H9 (cell line): ENCODE results near the gene PKD2L1. TPM values are rescaled to one million over a fixed set of nuclear protein-coding genes. Genes with fewer than 3 reads are reported as not detected.
"Not testable (repeated sequence)": the region's sequence is repeated elsewhere in the genome, so short reads cannot be mapped to it uniquely, and the experiment has no call there.

Source experiments
- DNase-seq: peaks from one replicate; pipeline ENCODE4 v3.0.0-alpha.2; 2017
- H2AFZ ChIP-seq: one replicate; pipeline ENCODE4 v1.6.1; 2013; ENCODE audit warnings: mild to moderate bottlenecking, low read length, control low read depth, moderate library complexity
- H2AK5ac ChIP-seq: 2 replicates; pipeline ENCODE4 v1.6.1; 2013; ENCODE audit warnings: low read length, control low read depth, mixed read lengths; ENCODE audit not compliant: insufficient read length
- H2BK120ac ChIP-seq: one replicate; pipeline ENCODE4 v1.6.1; 2013; ENCODE audit warnings: low read depth, mild to moderate bottlenecking, low read length, control low read depth, inconsistent platforms; ENCODE audit not compliant: poor library complexity, severe bottlenecking
- H2BK12ac ChIP-seq: 2 replicates; pipeline ENCODE4 v1.6.1; 2013; ENCODE audit warnings: low read length, control low read depth, mixed read lengths, low read depth; ENCODE audit not compliant: insufficient read length
- H2BK15ac ChIP-seq: 2 replicates; pipeline ENCODE4 v1.6.1; 2013; ENCODE audit warnings: low read depth, low read length, control low read depth
- H2BK20ac ChIP-seq: one replicate; pipeline ENCODE4 v1.6.1; 2013; ENCODE audit warnings: low read depth, mild to moderate bottlenecking, low read length, control low read depth, inconsistent platforms; ENCODE audit not compliant: poor library complexity, severe bottlenecking
- H2BK5ac ChIP-seq: 2 replicates; pipeline ENCODE4 v1.6.1; 2013; ENCODE audit warnings: low read length, control low read depth, mixed read lengths; ENCODE audit not compliant: insufficient read length
- H3K14ac ChIP-seq: 2 replicates; pipeline ENCODE4 v1.6.1; 2013; ENCODE audit warnings: low read length, control low read depth; ENCODE audit not compliant: insufficient read depth
- H3K18ac ChIP-seq: 2 replicates; pipeline ENCODE4 v1.6.1; 2013; ENCODE audit warnings: low read depth, mild to moderate bottlenecking, mixed read lengths, low read length, control low read depth; ENCODE audit not compliant: insufficient read length
- H3K23ac ChIP-seq: 2 replicates; pipeline ENCODE4 v1.6.1; 2013; ENCODE audit warnings: low read length, control low read depth, mixed read lengths, low read depth; ENCODE audit not compliant: insufficient read length
- H3K23me2 ChIP-seq: 2 replicates; pipeline ENCODE4 v1.6.1; 2013; ENCODE audit warnings: low read depth, mild to moderate bottlenecking, mixed read lengths, low read length, control low read depth; ENCODE audit not compliant: insufficient read length, poor library complexity, severe bottlenecking
- H3K27ac ChIP-seq: 2 replicates; pipeline ENCODE4 v1.5.1; 2013; ENCODE audit warnings: low read length, control low read depth, mixed read lengths, low read depth; ENCODE audit not compliant: insufficient read length
- H3K27me3 ChIP-seq: 2 replicates; pipeline ENCODE4 v1.6.1; 2013; ENCODE audit warnings: low read length, control low read depth, inconsistent platforms; ENCODE audit not compliant: insufficient read depth
- H3K4ac ChIP-seq: 2 replicates; pipeline ENCODE4 v1.6.1; 2013; ENCODE audit warnings: low read depth, mild to moderate bottlenecking, control low read depth, inconsistent platforms, low read length, moderate library complexity
- H3K4me1 ChIP-seq: 2 replicates; pipeline ENCODE4 v1.6.1; 2013; ENCODE audit warnings: low read length, control low read depth, inconsistent platforms; ENCODE audit not compliant: insufficient read depth
- H3K4me2 ChIP-seq: 2 replicates; pipeline ENCODE4 v1.6.1; 2013; ENCODE audit warnings: low read length, control low read depth, mixed read lengths; ENCODE audit not compliant: insufficient read length, insufficient read depth
- H3K56ac ChIP-seq: 2 replicates; pipeline ENCODE4 v1.6.1; 2013; ENCODE audit warnings: low read depth, mild to moderate bottlenecking, mixed read lengths, low read length, control low read depth; ENCODE audit not compliant: insufficient read length
- H3K79me1 ChIP-seq: 2 replicates; pipeline ENCODE4 v1.6.1; 2013; ENCODE audit warnings: low read depth, mild to moderate bottlenecking, moderate library complexity, low read length, control low read depth, inconsistent platforms; ENCODE audit not compliant: insufficient read depth, poor library complexity, severe bottlenecking
- H3K79me2 ChIP-seq: 2 replicates; pipeline ENCODE4 v1.6.1; 2013; ENCODE audit warnings: low read length, control low read depth, inconsistent platforms; ENCODE audit not compliant: insufficient read depth
- H3K9ac ChIP-seq: 2 replicates; pipeline ENCODE4 v1.6.1; 2013; ENCODE audit warnings: low read length, control low read depth, mixed read lengths; ENCODE audit not compliant: insufficient read length; ENCODE audit errors: extremely low read depth
- H3K9me3 ChIP-seq: one replicate; pipeline ENCODE4 v1.6.1; 2013; ENCODE audit warnings: low read depth, low read length, inconsistent platforms; ENCODE audit not compliant: control insufficient read depth
- H3T11ph ChIP-seq: one replicate; pipeline ENCODE4 v1.6.1; 2013; ENCODE audit warnings: mild to moderate bottlenecking, low read length, control low read depth, inconsistent platforms
- H4K20me1 ChIP-seq: one replicate; pipeline ENCODE4 v1.6.1; 2013; ENCODE audit not compliant: control insufficient read depth, insufficient read length, insufficient read depth
- H4K5ac ChIP-seq: 2 replicates; pipeline ENCODE4 v1.6.1; 2013; ENCODE audit warnings: low read depth, mild to moderate bottlenecking, mixed read lengths, low read length, control low read depth; ENCODE audit not compliant: insufficient read length
- H4K8ac ChIP-seq: replicated peaks from 2 replicates; pipeline ENCODE4 v1.6.1; 2013; ENCODE audit warnings: low read length, control low read depth, mixed read lengths, low read depth; ENCODE audit not compliant: insufficient read length
- H4K91ac ChIP-seq: 2 replicates; pipeline ENCODE4 v1.6.1; 2013; ENCODE audit warnings: low read depth, mild to moderate bottlenecking, moderate library complexity, mixed read lengths, low read length, control low read depth; ENCODE audit not compliant: insufficient read length
- H3K27ac Mint-ChIP-seq, 3 experiments: 2 replicates in 2 of 3; 3 replicates in 1 of 3; pipeline ENCODE4 v1.8.0; 2020 to 2021; ENCODE audit warnings: mixed read lengths in 3 of 3, mild to moderate bottlenecking in 1 of 3, moderate library complexity in 1 of 3
- H3K27me3 Mint-ChIP-seq: 2 replicates; pipeline ENCODE4 v1.8.0; 2021; ENCODE audit warnings: low read depth, mild to moderate bottlenecking, moderate library complexity, mixed read lengths
- H3K36me3 Mint-ChIP-seq, 3 experiments: 2 replicates in 2 of 3; 3 replicates in 1 of 3; pipeline ENCODE4 v1.8.0; 2020 to 2021; ENCODE audit warnings: low read depth in 3 of 3, mixed read lengths in 3 of 3; ENCODE audit not compliant: insufficient read depth in 1 of 3
- H3K4me1 Mint-ChIP-seq, 2 experiments: 2 replicates each; pipeline ENCODE4 v1.8.0; 2020; ENCODE audit warnings: mixed read lengths in 2 of 2
- H3K4me3 Mint-ChIP-seq, 2 experiments: 2 replicates in 1 of 2; 3 replicates in 1 of 2; pipeline ENCODE4 v1.8.0; 2020 to 2021; ENCODE audit warnings: mild to moderate bottlenecking in 2 of 2, mixed read lengths in 2 of 2, moderate library complexity in 1 of 2
- H3K9me3 Mint-ChIP-seq, 2 experiments: 2 replicates in 1 of 2; 3 replicates in 1 of 2; pipeline ENCODE4 v1.8.0; 2020; ENCODE audit warnings: mild to moderate bottlenecking in 2 of 2, mixed read lengths in 2 of 2, moderate library complexity in 1 of 2
- CTCF ChIP-seq: fragments of 200-600 bp; sonication (generic); conservative IDR thresholded peaks from 3 replicates; pipeline ENCODE4 v1.8.0; 2021; ENCODE audit warnings: antibody characterized with exemption, mild to moderate bottlenecking
- WGBS: extraction: QIAGEN DNeasy Blood & Tissue Kit; methylation state at CpG from one replicate; pipeline ENCODE4 v1.1.7; 2013; ENCODE audit warnings: missing lambda C conversion rate, low lambda C conversion rate, mixed read lengths; ENCODE audit not compliant: insufficient read length; ENCODE audit errors: extremely low coverage; 5-methylcytosine and 5-hydroxymethylcytosine counted together
- total RNA-seq: library from RNA; stranded (reverse); gene quantifications from 2 replicates; pipeline ENCODE4 v1.2.1, GENCODE V29; 2021

Gene PKD2L1
- total RNA-seq, 1 experiment from 2014 or later: 0.20 TPM

GRCh38 chr10:100282907-100283306, 47.1 kb downstream of the PKD2L1 start:
- Histone ChIP-seq H3K9me3 (no peaks in the 10 kb centered on the region), H3K79me1 (no peaks in the 10 kb centered on the region), H2BK20ac (no peak overlapping the region), H2BK12ac (no peak overlapping the region), H3K27ac (no peak overlapping the region), H2AK5ac (no peak overlapping the region), H3K79me2 (peaks cover 9% of the 10 kb centered on the region; the same call in 1 of the 2 replicates), H3K27me3 (no peaks in the 10 kb centered on the region), H2BK15ac (no peak overlapping the region), H3K4me1 (no peaks in the 10 kb centered on the region; the same call in 1 of the 2 replicates), H4K20me1 (no peaks in the 10 kb centered on the region), H3K4ac (no peak overlapping the region), H3K56ac (no peak overlapping the region), H3K23ac (no peak overlapping the region), H2AFZ (no peak overlapping the region), H3K14ac (no peak overlapping the region), H3K4me2 (no peak overlapping the region), H3K23me2 (peaks cover 13% of the 10 kb centered on the region), H3K9ac (no peak overlapping the region), H4K5ac (no peak overlapping the region), H3T11ph (no peak overlapping the region), H4K91ac (no peak overlapping the region), H2BK120ac (no peak overlapping the region), H3K18ac (no peak overlapping the region), H2BK5ac (no peak overlapping the region), H4K8ac (no peak overlapping the region)
- Mint-ChIP-seq H3K36me3 (peaks cover 22 to 36% (median 35%) of the 10 kb centered on the region in 3 experiments), H3K4me1 (peaks cover 14 to 16% of the 10 kb centered on the region in 2 experiments), H3K4me3 (no peak overlapping the region), H3K27ac (no peak overlapping the region), H3K9me3 (peaks cover 5 to 6% of the 10 kb centered on the region in 2 experiments; a peak in 4 of 5 replicates), H3K27me3 (peaks cover 2% of the 10 kb centered on the region)
- no peak for DNase-seq
- WGBS: no CpG with 5 or more reads among the region's 3 CpGs
- TF ChIP-seq CTCF: no peak

- H3K27ac ChIP-seq, H3K27ac Mint-ChIP-seq, H3K23me2 ChIP-seq, H3K27me3 Mint-ChIP-seq, H3K9me3 Mint-ChIP-seq, H4K91ac ChIP-seq, H3K9me3 ChIP-seq, H2BK5ac ChIP-seq, DNase-seq, H2AK5ac ChIP-seq, H3T11ph ChIP-seq, H3K79me1 ChIP-seq, H2BK12ac ChIP-seq, H3K27me3 ChIP-seq, H3K56ac ChIP-seq, H2BK15ac ChIP-seq, H2BK120ac ChIP-seq, H3K79me2 ChIP-seq, H2AFZ ChIP-seq, H3K4ac ChIP-seq, H3K14ac ChIP-seq, H4K5ac ChIP-seq, H3K18ac ChIP-seq, H3K4me3 Mint-ChIP-seq, H3K9ac ChIP-seq, H4K8ac ChIP-seq, H4K20me1 ChIP-seq, H3K4me2 ChIP-seq, H3K23ac ChIP-seq, H3K4me1 Mint-ChIP-seq, H3K4me1 ChIP-seq, H2BK20ac ChIP-seq: not testable (repeated sequence)
- H3K36me3 Mint-ChIP-seq: peaks cover 35 to 55% (median 51%) of the 10 kb centered on the region in 3 experiments
- no CpG with 5 or more reads among the region's 31 CpGs for WGBS
These were observed 53.1 kb downstream of the PKD2L1 start for GRCh38 chr10:100276971-100277370.
